ENCODE data around the gene NBPF4. TPM values are rescaled to one million over a fixed set of nuclear protein-coding genes. Genes with fewer than 3 reads are reported as not detected.
"Not testable (repeated sequence)": the region's sequence is repeated elsewhere in the genome, so short reads cannot be mapped to it uniquely, and the experiment has no call there.

The NBPF4 gene
- total and polyA plus RNA-seq, 4 donors, result 0.10 to 0.25 (median 0.15) TPM; not detected in 1

DNA sequence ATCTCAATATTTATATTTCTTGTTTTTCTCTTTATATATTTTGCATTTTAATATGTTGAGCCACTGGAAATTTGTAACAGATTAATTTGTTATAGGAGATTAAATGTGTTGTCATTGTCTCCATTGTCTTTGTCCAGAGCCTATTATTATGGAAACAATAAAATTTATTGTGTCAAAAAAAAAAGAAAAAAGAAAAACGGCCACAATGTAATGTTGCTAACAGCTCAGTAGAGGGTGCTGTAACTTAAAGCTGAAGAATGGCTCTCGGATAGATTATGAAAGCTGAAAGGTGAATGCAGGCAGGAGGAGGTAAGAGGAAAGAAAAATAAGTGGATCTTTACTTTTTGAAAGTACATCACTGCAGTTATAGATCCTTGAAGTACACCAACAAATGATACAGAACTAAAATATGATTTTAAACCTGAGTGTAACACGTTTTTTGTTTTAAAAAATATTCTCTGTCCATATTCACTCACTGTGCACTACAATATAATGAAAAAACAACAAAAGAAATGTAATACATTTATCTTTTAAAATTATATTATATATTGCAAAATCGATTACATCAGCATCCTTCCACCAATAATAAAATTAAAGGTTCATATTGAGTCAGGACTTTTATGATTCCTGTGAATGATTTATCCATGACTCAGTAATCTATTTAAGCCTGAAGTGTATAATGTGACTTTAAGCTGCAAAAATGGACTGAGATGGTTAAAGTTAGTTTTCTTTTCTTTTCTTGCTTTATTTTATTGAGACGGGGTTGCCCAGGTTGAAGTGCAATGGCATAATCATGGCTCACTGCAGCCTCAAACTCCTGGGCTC lies 29.0 kb downstream of the NBPF4 start:
- H3K27me3 ChIP-seq (ENCODE audit: control insufficient read depth, insufficient read depth, low read length); H3K9me3 ChIP-seq (ENCODE audit: control insufficient read depth, insufficient read depth, low read length); H3K36me3 ChIP-seq (ENCODE audit: control insufficient read depth, insufficient read depth, low read length); H3K27ac ChIP-seq (ENCODE audit: low read depth, low read length); H3K4me3 ChIP-seq (ENCODE audit: low read depth, low read length); H3K4me1 ChIP-seq (ENCODE audit: control insufficient read depth, insufficient read depth, low read length): not testable (repeated sequence)
- no CpG with 5 or more reads among the region's 5 CpGs for WGBS (ENCODE audit: insufficient coverage)
- peak in 1 of 6 donors; percentile 30 for DNase-seq (ENCODE audit: low read depth in 4 of 6, low spot score in 6 of 6)

DNA sequence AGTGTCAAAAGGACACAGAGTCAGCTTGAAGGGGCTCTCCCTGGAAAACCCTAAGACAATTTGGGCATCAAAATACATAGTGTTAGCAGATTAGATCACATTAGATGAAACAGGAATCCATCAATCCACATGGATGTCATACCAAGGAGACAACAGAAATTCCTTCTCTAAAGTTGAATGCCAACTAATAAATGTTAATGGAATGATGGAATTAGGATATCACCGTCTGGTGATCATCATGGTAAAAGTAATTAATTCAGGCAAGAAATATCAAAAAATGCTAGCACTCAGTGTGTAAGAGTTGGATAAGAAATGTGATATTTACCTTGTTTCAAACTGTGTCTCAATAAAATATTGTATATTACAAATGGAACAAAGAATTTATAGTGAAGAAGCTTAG lies 32.9 kb downstream of the NBPF4 start:
- Histone ChIP-seq H3K4me3 (ENCODE audit: low read depth, low read length) (no peak overlapping the region), H3K4me1 (ENCODE audit: control insufficient read depth, insufficient read depth, low read length) (no peaks in the 10 kb centered on the region), H3K9me3 (ENCODE audit: control insufficient read depth, insufficient read depth, low read length) (no peaks in the 10 kb centered on the region), H3K36me3 (ENCODE audit: control insufficient read depth, insufficient read depth, low read length) (no peaks in the 10 kb centered on the region), H3K27ac (ENCODE audit: low read depth, low read length) (no peak overlapping the region), H3K27me3 (ENCODE audit: control insufficient read depth, insufficient read depth, low read length) (no peaks in the 10 kb centered on the region)
- no CpG with 5 or more reads among the region's 1 CpG for WGBS (ENCODE audit: insufficient coverage)
- no peak for DNase-seq (ENCODE audit: low read depth in 4 of 6, low spot score in 6 of 6)

DNA sequence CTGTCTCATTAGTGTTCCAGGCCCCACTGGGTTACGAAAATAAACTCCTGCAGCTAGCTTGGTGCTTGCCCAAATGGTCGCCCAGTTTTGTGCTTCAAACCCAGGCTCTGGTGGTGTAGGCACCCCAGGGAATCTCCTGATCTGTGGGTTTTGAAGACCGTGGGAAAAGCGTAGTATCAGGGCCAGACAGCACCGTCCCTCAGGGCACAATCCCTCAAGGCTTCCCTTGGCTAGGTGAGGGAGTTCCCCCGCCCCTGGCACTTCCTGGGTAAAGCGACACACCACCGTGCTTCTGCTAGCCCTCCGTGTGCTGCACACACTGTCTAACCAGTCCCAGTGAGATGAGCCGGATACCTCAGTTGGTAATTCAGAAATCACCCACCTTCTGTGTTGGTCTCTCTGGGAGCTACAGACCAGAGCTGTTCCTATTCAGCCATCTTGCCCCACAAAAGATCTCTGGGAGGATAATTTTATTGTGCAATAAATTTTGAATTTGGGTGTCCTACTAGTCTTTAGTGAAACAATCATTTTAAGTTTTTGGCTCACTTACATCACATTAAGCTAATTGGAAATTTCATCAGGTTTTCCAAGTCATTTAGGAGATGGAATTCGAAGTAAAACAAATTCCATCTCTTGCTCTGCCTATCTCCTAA lies 34.3 kb downstream of the NBPF4 start:
- 87% methylated on average over 9 of the region's 11 CpGs for WGBS (ENCODE audit: insufficient coverage)
- DNase-seq (ENCODE audit: low read depth in 4 of 6, low spot score in 6 of 6), result no peak
- no peak overlapping the region for H3K4me3 ChIP-seq (ENCODE audit: low read depth, low read length)
- no peaks in the 10 kb centered on the region for H3K9me3 ChIP-seq (ENCODE audit: control insufficient read depth, insufficient read depth, low read length)
- H3K4me1 ChIP-seq (ENCODE audit: control insufficient read depth, insufficient read depth, low read length), result no peaks in the 10 kb centered on the region
- H3K27me3 ChIP-seq (ENCODE audit: control insufficient read depth, insufficient read depth, low read length), result no peaks in the 10 kb centered on the region
- no peaks in the 10 kb centered on the region for H3K36me3 ChIP-seq (ENCODE audit: control insufficient read depth, insufficient read depth, low read length)
- H3K27ac ChIP-seq (ENCODE audit: low read depth, low read length), result no peak overlapping the region

DNA sequence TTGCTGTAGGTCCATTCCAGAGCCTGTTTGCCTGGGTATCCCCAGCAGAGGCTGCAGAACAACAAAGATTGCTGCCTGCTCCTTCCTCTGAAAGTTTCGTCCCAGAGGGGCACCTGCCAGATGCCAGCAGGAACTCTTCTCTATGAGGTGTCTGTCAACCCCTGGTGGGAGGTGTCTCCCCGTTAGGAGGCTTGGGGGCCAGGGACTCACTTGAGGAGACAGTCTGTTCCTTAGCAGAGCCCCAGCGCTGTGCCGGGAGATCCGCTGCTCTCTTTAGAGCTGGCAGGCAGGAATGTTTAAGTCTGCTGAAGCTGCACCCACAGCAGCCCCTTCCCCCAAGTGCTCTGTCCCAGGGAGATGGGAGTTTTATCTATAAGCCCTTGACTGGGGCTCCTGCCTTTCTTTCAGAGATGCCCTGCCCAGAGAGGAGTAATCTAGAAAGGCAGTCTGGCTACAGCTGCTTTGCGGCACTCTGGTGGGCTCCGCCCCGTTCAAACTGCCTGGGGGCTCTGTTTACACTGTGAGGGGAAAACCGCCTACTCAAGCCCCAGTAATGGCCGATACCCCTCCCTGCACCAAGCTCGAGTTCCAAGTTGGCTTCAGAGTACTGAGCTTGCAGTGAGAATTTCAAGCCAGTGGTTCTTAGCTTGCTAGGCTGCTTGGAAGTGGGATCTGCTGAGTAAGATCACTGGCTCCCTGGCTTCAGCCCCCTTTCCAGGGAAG lies 35.0 kb downstream of the NBPF4 start:
- Histone ChIP-seq H3K27me3 (ENCODE audit: control insufficient read depth, insufficient read depth, low read length) (no peaks in the 10 kb centered on the region), H3K4me3 (ENCODE audit: low read depth, low read length) (no peak overlapping the region), H3K4me1 (ENCODE audit: control insufficient read depth, insufficient read depth, low read length) (no peaks in the 10 kb centered on the region), H3K36me3 (ENCODE audit: control insufficient read depth, insufficient read depth, low read length) (no peaks in the 10 kb centered on the region), H3K27ac (ENCODE audit: low read depth, low read length) (no peak overlapping the region), H3K9me3 (ENCODE audit: control insufficient read depth, insufficient read depth, low read length) (no peaks in the 10 kb centered on the region)
- peak in 1 of 6 donors; percentile 8 for DNase-seq (ENCODE audit: low read depth in 4 of 6, low spot score in 6 of 6)
- WGBS (ENCODE audit: insufficient coverage), result 75% methylated on average over 8 of the region's 11 CpGs

DNA sequence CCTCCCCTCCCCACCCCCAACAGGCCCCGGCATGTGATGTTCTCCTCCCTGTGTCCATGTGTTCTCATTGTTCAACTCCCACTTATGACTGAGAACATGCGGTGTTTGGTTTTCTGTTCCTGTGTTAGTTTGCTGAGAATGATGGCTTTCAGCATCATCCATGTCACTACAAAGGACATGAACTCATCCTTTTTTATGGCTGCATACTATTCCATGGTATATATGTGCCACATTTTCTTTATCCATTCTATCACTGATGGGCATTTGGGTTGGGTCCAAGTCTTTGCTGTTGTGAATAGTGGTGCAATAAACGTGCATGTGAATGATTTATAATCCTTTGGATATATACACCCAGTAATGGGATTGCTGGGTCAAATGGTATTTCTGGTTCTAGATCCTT lies 40.3 kb downstream of the NBPF4 start:
- not testable (repeated sequence) for H3K4me1 ChIP-seq (ENCODE audit: control insufficient read depth, insufficient read depth, low read length); DNase-seq (ENCODE audit: low read depth in 4 of 6, low spot score in 6 of 6); H3K4me3 ChIP-seq (ENCODE audit: low read depth, low read length); H3K27me3 ChIP-seq (ENCODE audit: control insufficient read depth, insufficient read depth, low read length); H3K9me3 ChIP-seq (ENCODE audit: control insufficient read depth, insufficient read depth, low read length); H3K27ac ChIP-seq (ENCODE audit: low read depth, low read length); H3K36me3 ChIP-seq (ENCODE audit: control insufficient read depth, insufficient read depth, low read length)
- no CpG with 5 or more reads among the region's 3 CpGs for WGBS (ENCODE audit: insufficient coverage)

DNA sequence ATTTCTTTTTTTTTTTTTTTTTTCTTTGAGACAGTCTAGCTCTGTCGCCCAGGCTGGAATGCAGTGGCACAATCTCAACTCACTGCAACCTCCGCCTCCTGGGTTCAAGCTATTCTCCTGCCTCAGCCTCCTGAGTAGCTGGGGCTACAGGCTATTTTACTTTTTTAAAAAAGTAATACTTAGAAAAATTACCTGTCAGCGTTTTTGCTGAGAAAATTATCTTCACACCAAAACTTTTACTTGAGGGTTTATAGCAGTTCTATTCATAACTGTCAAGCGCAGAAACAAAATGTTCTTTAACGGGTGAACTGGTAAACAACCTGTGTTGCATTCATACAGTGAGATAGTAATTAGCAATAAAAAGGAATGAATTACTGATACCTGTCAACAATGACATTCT lies 42.2 kb downstream of the NBPF4 start:
- Histone ChIP-seq H3K4me3 (ENCODE audit: low read depth, low read length) (no peak overlapping the region), H3K27ac (ENCODE audit: low read depth, low read length) (no peak overlapping the region), H3K27me3 (ENCODE audit: control insufficient read depth, insufficient read depth, low read length) (no peaks in the 10 kb centered on the region), H3K4me1 (ENCODE audit: control insufficient read depth, insufficient read depth, low read length) (peaks cover 3% of the 10 kb centered on the region), H3K36me3 (ENCODE audit: control insufficient read depth, insufficient read depth, low read length) (no peaks in the 10 kb centered on the region), H3K9me3 (ENCODE audit: control insufficient read depth, insufficient read depth, low read length) (no peaks in the 10 kb centered on the region)
- DNase-seq (ENCODE audit: low read depth in 4 of 6, low spot score in 6 of 6), result no peak
- WGBS (ENCODE audit: insufficient coverage), result no CpG with 5 or more reads among the region's 5 CpGs

DNA sequence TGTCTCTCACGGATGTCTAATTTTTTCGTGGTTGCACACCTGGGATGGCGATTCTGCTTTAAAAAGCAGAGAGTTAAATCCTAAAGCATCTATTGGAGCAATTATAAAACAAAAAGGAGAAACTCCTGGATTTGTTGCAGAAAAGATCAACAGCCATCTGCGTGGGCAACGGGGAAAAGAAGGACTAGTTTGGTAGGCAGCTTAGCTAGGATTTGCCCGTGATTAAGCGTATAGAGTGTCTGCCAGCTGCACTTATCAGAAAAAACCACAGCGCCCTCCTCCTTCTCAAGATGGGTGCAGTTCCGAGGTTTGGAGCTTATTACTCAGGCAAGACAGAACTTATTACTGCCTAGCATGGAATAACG lies 43.2 kb downstream of the NBPF4 start:
- DNase-seq (ENCODE audit: low read depth in 4 of 6, low spot score in 6 of 6), result peak; percentile 39 to 93 (median 62)
- 0% methylated on average over 4 of the region's 10 CpGs for WGBS (ENCODE audit: insufficient coverage)
- Histone ChIP-seq H3K27me3 (ENCODE audit: control insufficient read depth, insufficient read depth, low read length) (no peaks in the 10 kb centered on the region), H3K36me3 (ENCODE audit: control insufficient read depth, insufficient read depth, low read length) (no peaks in the 10 kb centered on the region), H3K9me3 (ENCODE audit: control insufficient read depth, insufficient read depth, low read length) (no peaks in the 10 kb centered on the region), H3K27ac (ENCODE audit: low read depth, low read length) (peak overlapping the region; percentile 84), H3K4me1 (ENCODE audit: control insufficient read depth, insufficient read depth, low read length) (peaks cover 3% of the 10 kb centered on the region), H3K4me3 (ENCODE audit: low read depth, low read length) (peak overlapping the region; percentile 85)

DNA sequence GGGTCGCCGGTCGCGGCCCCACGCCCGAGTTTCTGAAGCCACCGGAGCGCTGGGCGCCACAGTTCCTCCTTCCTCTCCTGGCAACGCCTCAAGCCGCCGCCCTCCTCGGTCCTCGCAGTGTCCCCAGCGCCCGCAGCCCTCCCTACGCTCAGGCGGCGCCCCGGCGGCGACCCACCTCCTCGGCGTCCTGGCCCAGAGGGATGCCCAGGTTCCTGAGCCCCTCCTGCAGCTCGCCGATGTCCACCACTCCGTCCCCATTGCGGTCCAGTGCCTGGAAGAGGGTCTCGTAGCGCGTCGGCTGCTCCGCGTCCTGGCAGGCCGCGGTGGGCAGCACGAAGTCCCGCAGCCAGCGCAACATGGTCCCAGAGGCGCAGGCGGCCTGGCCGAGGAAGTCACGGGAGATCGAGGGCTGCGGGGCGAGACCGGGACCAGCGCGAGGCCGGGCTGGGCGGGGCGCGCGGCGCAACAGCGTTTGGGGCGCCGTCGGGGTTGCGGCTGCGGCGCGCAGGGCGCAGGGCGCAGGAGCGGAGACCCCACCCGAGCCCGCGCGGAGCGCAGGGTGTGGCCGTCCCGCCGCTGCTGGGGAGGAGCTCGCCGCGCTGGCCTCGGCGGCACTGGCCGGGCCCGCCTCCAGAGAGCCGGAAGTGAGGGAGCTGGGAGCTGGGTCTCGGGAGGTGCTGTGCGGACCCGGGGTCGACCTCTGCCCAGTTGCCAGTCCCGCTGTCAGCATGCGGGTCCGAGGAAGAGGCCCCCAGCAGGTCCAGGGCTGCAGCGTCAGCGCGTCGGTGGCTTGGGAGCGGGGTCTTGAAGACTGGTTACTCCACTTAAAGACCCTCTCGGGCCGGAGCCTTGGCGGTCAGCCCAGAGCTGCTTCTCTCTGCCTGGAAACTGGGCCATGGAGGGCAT lies 43.8 kb downstream of the NBPF4 start, which contains the start of gene SLC25A24:
Gene SLC25A24 (minus strand): TSS at position 563 of the 906 bp plus-strand sequence. CDS start 205 bp downstream, at position 358.
- WGBS (ENCODE audit: insufficient coverage), result 0% methylated on average over 95 of the region's 97 CpGs
- Histone ChIP-seq H3K9me3 (ENCODE audit: control insufficient read depth, insufficient read depth, low read length) (peaks cover 2% of the 10 kb centered on the region), H3K4me3 (ENCODE audit: low read depth, low read length) (peak within 1 kb of the TSS; percentile 85), H3K4me1 (ENCODE audit: control insufficient read depth, insufficient read depth, low read length) (peaks cover 3% of the 10 kb centered on the region), H3K36me3 (ENCODE audit: control insufficient read depth, insufficient read depth, low read length) (no peaks in the 10 kb centered on the region), H3K27ac (ENCODE audit: low read depth, low read length) (peak within 1 kb of the TSS; percentile 84), H3K27me3 (ENCODE audit: control insufficient read depth, insufficient read depth, low read length) (no peaks in the 10 kb centered on the region)
- peak; percentile 39 to 90 (median 54) for DNase-seq (ENCODE audit: low read depth in 4 of 6, low spot score in 6 of 6)

DNA sequence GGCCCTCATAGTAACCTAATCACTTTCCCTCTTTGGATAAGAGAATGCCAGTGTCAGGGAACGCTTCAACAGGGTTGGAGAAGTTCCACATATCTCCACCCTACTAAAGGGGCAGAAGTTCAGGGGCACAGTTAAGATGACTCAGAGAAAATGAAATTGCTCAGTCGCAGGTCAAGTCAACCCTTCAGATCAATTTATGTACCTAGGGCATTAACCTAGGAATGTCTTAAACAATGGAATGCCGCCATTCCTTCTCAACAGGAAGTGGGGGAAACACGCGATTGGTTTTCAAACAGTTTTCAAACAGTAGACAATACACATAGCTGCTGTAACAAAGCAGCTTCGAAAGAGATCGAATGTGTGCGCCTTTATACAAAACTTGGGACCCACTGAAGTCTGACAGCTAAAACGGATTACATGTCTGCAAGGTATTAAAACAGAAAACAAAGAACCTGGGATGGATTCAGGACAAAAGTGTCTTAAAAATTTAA lies 44.6 kb downstream of the NBPF4 start:
- Histone ChIP-seq H3K9me3 (ENCODE audit: control insufficient read depth, insufficient read depth, low read length) (peaks cover 2% of the 10 kb centered on the region), H3K27me3 (ENCODE audit: control insufficient read depth, insufficient read depth, low read length) (no peaks in the 10 kb centered on the region), H3K36me3 (ENCODE audit: control insufficient read depth, insufficient read depth, low read length) (no peaks in the 10 kb centered on the region), H3K4me1 (ENCODE audit: control insufficient read depth, insufficient read depth, low read length) (peaks cover 3% of the 10 kb centered on the region), H3K4me3 (ENCODE audit: low read depth, low read length) (peak overlapping the region; percentile 85), H3K27ac (ENCODE audit: low read depth, low read length) (peak overlapping the region; percentile 45)
- 8% methylated on average over 7 of the region's 9 CpGs for WGBS (ENCODE audit: insufficient coverage)
- DNase-seq (ENCODE audit: low read depth in 4 of 6, low spot score in 6 of 6), result peak in 4 of 6 donors; percentile 6 to 65 (median 42)
